HCT116 (cell line): ENCODE measurements around the gene STAG1. TPM values are rescaled to one million over a fixed set of nuclear protein-coding genes. Genes with fewer than 3 reads are reported as not detected.

ENCODE experiments used
- ATAC-seq: fragments of 200-7000 bp; cut with Tn5 transposase; 2 replicates; pipeline ENCODE4 v1.9.1; 2020; ENCODE audit warnings: mild to moderate bottlenecking, moderate library complexity
- BruUV-seq: library from RNA; stranded (reverse); fragments of 400-500 nt; replicated peaks from 2 replicates; lab custom pipeline; 2021; lab: Mats Ljungman, UMichigan
- CTCF ChIA-PET: fragments of 300-600 bp; sonication (Branson Sonifier 250); formaldehyde crosslinking; loops from one replicate; lab custom pipeline; 2021; ENCODE audit warnings: antibody characterized with exemption; lab: Charles Lee
- POLR2A ChIA-PET: fragments of 300-600, 350-600 bp; sonication (Branson Sonifier 250); formaldehyde crosslinking; loops from one replicate; lab custom pipeline; 2021; ENCODE audit warnings: antibody characterized with exemption; lab: Charles Lee
- RAD21 ChIA-PET, 2 experiments: fragments of 300-600 bp; sonication (Branson Sonifier 250); formaldehyde crosslinking; loops; one replicate each; lab custom pipeline; 2023; ENCODE audit warnings: low total read pairs in 2 of 2; ENCODE audit not compliant: uncharacterized antibody in 2 of 2, unreplicated experiment in 2 of 2, low non-redundant PET in 1 of 2; lab: Charles Lee
- DNase-seq: peaks from one replicate; pipeline ENCODE4 v3.0.0-alpha.2; 2010; ENCODE audit warnings: low read depth, low spot score
- H2AFZ ChIP-seq: fragments of 200-600 bp; shearing (Covaris generic), sonication (generic); 2 replicates; pipeline ENCODE4 v1.6.1; 2017; ENCODE audit warnings: low read depth, mixed run types, mixed read lengths, antibody characterized with exemption, low read length; ENCODE audit not compliant: poor library complexity, severe bottlenecking
- H3K27ac ChIP-seq: 2 replicates; pipeline ENCODE4 v1.5.1; 2012; ENCODE audit warnings: low read depth, low read length
- H3K27me3 ChIP-seq: fragments of 200-600 bp; sonication (generic); 2 replicates; pipeline ENCODE4 v1.6.1; 2016; ENCODE audit warnings: mixed run types, low read length, mixed read lengths; ENCODE audit not compliant: insufficient read depth
- H3K36me3 ChIP-seq, 2 experiments: fragments of 200-500 bp in 1 of 2; fragments of 200-600 bp in 1 of 2; sonication (Bioruptor generic) in 1 of 2; sonication (generic) in 1 of 2; 2 replicates each; pipeline versions ENCODE4 v1.5.1 to v1.6.1; 2014 to 2016; ENCODE audit warnings: low read length in 2 of 2, inconsistent platforms in 1 of 2, mixed read lengths in 1 of 2, mixed run types in 1 of 2; ENCODE audit not compliant: insufficient read depth in 2 of 2, control insufficient read depth in 1 of 2
- H3K4me1 ChIP-seq, 2 experiments: fragments of 200-600 bp in 1 of 2; sonication (generic) in 1 of 2; 2 replicates each; pipeline versions ENCODE4 v1.5.1 to v1.6.1; 2012 to 2017; ENCODE audit warnings: low read length in 2 of 2, inconsistent platforms in 1 of 2, mild to moderate bottlenecking in 1 of 2, mixed read lengths in 1 of 2, mixed run types in 1 of 2, moderate library complexity in 1 of 2; ENCODE audit not compliant: insufficient read depth in 2 of 2, control insufficient read depth in 1 of 2
- H3K4me2 ChIP-seq: fragments of 200-600 bp; sonication (generic); 2 replicates; pipeline ENCODE4 v1.6.1; 2017; ENCODE audit warnings: mixed run types, low read length, mixed read lengths
- H3K4me3 ChIP-seq, 2 experiments: fragments of 200-600 bp in 1 of 2; sonication (generic) in 1 of 2; replicated peaks in 1 of 2; 2 replicates each; pipeline ENCODE4 v1.5.1; 2011 to 2016; ENCODE audit warnings: low read length in 2 of 2, control low read depth in 1 of 2, low read depth in 1 of 2, mild to moderate bottlenecking in 1 of 2, mixed read lengths in 1 of 2, mixed run types in 1 of 2
- H3K79me2 ChIP-seq: fragments of 200-600 bp; sonication (generic); 2 replicates; pipeline ENCODE4 v1.6.1; 2017; ENCODE audit warnings: mild to moderate bottlenecking, mixed run types, low read length, moderate library complexity, mixed read lengths; ENCODE audit not compliant: insufficient read depth
- H3K9ac ChIP-seq: fragments of 200-600 bp; sonication (generic); 2 replicates; pipeline ENCODE4 v1.6.1; 2016; ENCODE audit warnings: low read length, mixed read lengths
- H3K9me2 ChIP-seq: fragments of 200-600 bp; sonication (generic), shearing (Covaris generic); 2 replicates; pipeline ENCODE4 v1.6.1; 2017; ENCODE audit warnings: mixed run types, mild to moderate bottlenecking, moderate library complexity; ENCODE audit not compliant: insufficient read depth
- H3K9me3 ChIP-seq, 2 experiments: fragments of 200-500 bp in 1 of 2; fragments of 200-600 bp in 1 of 2; sonication (Bioruptor generic) in 1 of 2; sonication (generic) in 1 of 2; 2 replicates each; pipeline ENCODE4 v1.6.1; 2014 to 2017; ENCODE audit warnings: low read length in 2 of 2, mixed read lengths in 2 of 2, inconsistent platforms in 1 of 2, low read depth in 1 of 2, mild to moderate bottlenecking in 1 of 2, mixed run types in 1 of 2, moderate library complexity in 1 of 2; ENCODE audit not compliant: control insufficient read depth in 1 of 2, insufficient read depth in 1 of 2
- H4K20me1 ChIP-seq: fragments of 200-600 bp; sonication (generic), shearing (Covaris generic); 2 replicates; pipeline ENCODE4 v1.6.1; 2017; ENCODE audit warnings: mixed run types, mild to moderate bottlenecking, moderate library complexity; ENCODE audit not compliant: insufficient read depth
- ATF3 ChIP-seq: IDR thresholded peaks from 2 replicates; pipeline ENCODE4 v1.6.1; 2012
- EGR1 ChIP-seq: IDR thresholded peaks from 2 replicates; pipeline ENCODE4 v1.6.1; 2012; ENCODE audit warnings: low read depth
- ELF1 ChIP-seq: IDR thresholded peaks from 2 replicates; pipeline ENCODE4 v1.6.1; 2012; ENCODE audit warnings: low read depth, borderline replicate concordance
- EZH2phosphoT487 ChIP-seq: fragments of 200-600 bp; IDR thresholded peaks from 2 replicates; pipeline ENCODE4 v1.6.1; 2018; ENCODE audit warnings: antibody characterized with exemption, borderline replicate concordance
- JUND ChIP-seq: IDR thresholded peaks from 2 replicates; pipeline ENCODE4 v1.6.1; 2012
- MAX ChIP-seq: IDR thresholded peaks from 2 replicates; pipeline ENCODE4 v1.6.1; 2012
- REST ChIP-seq: IDR thresholded peaks from 2 replicates; pipeline ENCODE4 v1.6.1; 2012; ENCODE audit warnings: low read depth
- TCF7L2 ChIP-seq: IDR thresholded peaks from 2 replicates; pipeline ENCODE4 v1.7.0; 2011; ENCODE audit warnings: borderline replicate concordance, inconsistent platforms; ENCODE audit not compliant: insufficient read depth, insufficient read length; ENCODE audit errors: extremely low read depth
- YY1 ChIP-seq: IDR thresholded peaks from 2 replicates; pipeline ENCODE4 v1.6.1; 2011; ENCODE audit warnings: low read length, low read depth, moderate library complexity, mild to moderate bottlenecking; ENCODE audit not compliant: insufficient replicate concordance; ENCODE audit errors: extremely low read depth
- ZNF274 ChIP-seq: fragments of 200-500 bp; sonication (Bioruptor generic); IDR thresholded peaks from 2 replicates; pipeline ENCODE4 v1.6.1; 2014; ENCODE audit warnings: mild to moderate bottlenecking, low read depth, low read length, inconsistent platforms
- intact Hi-C: fragments of 100-400 bp; cut with micrococcal nuclease; formaldehyde crosslinking; loops from 2 replicates; pipeline ENCODE4 v1.10.0; 2022
- total RNA-seq: library from RNA; stranded (reverse); gene quantifications from one replicate; pipeline ENCODE4 v1.2.1, GENCODE V29; 2021; ENCODE audit not compliant: unreplicated experiment

The STAG1 gene
- total RNA-seq, 1 experiment from 2014 or later, result 29.4 TPM

DNA sequence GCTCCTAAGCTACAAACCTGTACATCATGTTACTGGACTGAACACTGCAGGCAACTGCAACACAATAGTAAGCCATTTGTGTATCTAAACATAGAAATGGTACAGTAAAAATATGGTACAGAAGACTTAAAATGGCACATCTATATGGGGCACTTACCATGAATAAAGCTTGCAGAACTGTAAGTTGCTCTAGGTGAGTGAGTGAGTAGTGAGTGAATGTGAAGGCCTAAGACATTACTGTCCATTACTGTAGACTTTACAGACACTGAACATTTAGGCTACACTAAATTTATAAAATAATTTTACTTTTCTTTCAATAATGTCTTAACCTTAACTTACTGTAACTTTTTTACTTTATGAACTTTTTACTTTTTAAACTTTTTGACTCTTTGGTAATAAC is 76.2 kb downstream of the STAG1 start:
- no peak overlapping the region for H2AFZ ChIP-seq
- H3K79me2 ChIP-seq, result peaks cover 88% of the 10 kb centered on the region
- H3K4me1 ChIP-seq, result peaks cover 0 to 10% of the 10 kb centered on the region in 2 experiments; a peak in 2 of 4 replicates
- H3K9ac ChIP-seq, result no peak overlapping the region
- H3K27ac ChIP-seq, result no peak overlapping the region
- no peaks in the 10 kb centered on the region for H3K9me3 ChIP-seq
- no peak overlapping the region for H3K4me2 ChIP-seq
- TF ChIP-seq JUND (no peak), MAX (no peak), REST (no peak), YY1 (no peak), ATF3 (no peak), TCF7L2 (no peak), ZNF274 (no peak), EGR1 (no peak), ELF1 (no peak), EZH2phosphoT487 (no peak)
- intact Hi-C loops, result no loop called here
- H3K9me2 ChIP-seq, result no peaks in the 10 kb centered on the region
- RAD21 ChIA-PET, result no interaction called here
- H4K20me1 ChIP-seq, result no peaks in the 10 kb centered on the region
- ATAC-seq (no peak), DNase-seq (no peak)
- H3K27me3 ChIP-seq, result no peaks in the 10 kb centered on the region
- POLR2A ChIA-PET, result no interaction called here
- CTCF ChIA-PET, result interaction anchor here (1.3 kb wide), 1 partner anchor 76 kb away, joined by 3 read pairs; the partner anchor contains the start of gene STAG1
- no peak overlapping the region for H3K4me3 ChIP-seq
- H3K36me3 ChIP-seq, result no peaks in the 10 kb centered on the region
- BruUV-seq, result no TSS peak
